ENCODE results near the gene NAGLU. TPM values are rescaled to one million over a fixed set of nuclear protein-coding genes. Genes with fewer than 3 reads are reported as not detected.

Gene NAGLU
- total RNA-seq, 4 donors from 2014 or later, result 56.7 to 140 (median 101) TPM

GRCh38 chr17:42578282-42578869 lies 42.3 kb downstream of the NAGLU start:
- 0 to 1% methylated on average over 19 to 20 of the region's 20 CpGs for WGBS, 2 donors
- H3K36me3 ChIP-seq, result peaks cover 39 to 41% of the 10 kb centered on the region in 2 donors

GRCh38 chr17:42579794-42580551 lies 43.9 kb downstream of the NAGLU start:
- Histone ChIP-seq H3K4me1 (peaks cover 10 to 13% of the 10 kb centered on the region in 2 donors), H3K4me3 (replicated peaks in 1 of 3) (no peak overlapping the region), H3K9me3 (no peaks in the 10 kb centered on the region), H3K27me3 (no peaks in the 10 kb centered on the region), H3K27ac (no peak overlapping the region), H3K36me3 (peaks cover 43 to 47% of the 10 kb centered on the region in 2 donors)
- DNase-seq, result no peak
- WGBS, 2 donors, result 53 to 58% methylated on average over 2 of the region's 2 CpGs
- intact Hi-C loops (cut with DNase I), result loop anchor here (5.0 to 10.0 kb wide), 2 partner anchors 97 to 185 kb away; partner anchors contain the start of genes PLEKHH3 and RAMP2
- TF ChIP-seq CTCF (IDR thresholded peaks at IDR 0.05) (no peak), POLR2A (IDR thresholded peaks at IDR 0.05) (no peak)

More at GRCh38 chr17:42578282-42578869, 42.3 kb downstream of the NAGLU start:
- intact Hi-C loops (cut with DNase I), result loop anchor here (5.0 to 10.0 kb wide), 2 partner anchors 99 to 186 kb away; partner anchors contain the start of genes PLEKHH3 and RAMP2
- Histone ChIP-seq H3K27ac (peak overlapping the region; percentile 51 to 86 (median 86)), H3K4me1 (peaks cover 10 to 13% of the 10 kb centered on the region in 2 donors), H3K27me3 (no peaks in the 10 kb centered on the region), H3K4me3 (replicated peaks in 1 of 3) (peak overlapping the region; percentile 25 to 49 (median 34)), H3K9me3 (no peaks in the 10 kb centered on the region)
- peak in 5 of 6 experiments; percentile 39 to 78 (median 66) for TF ChIP-seq CTCF (IDR thresholded peaks at IDR 0.05)
- no peak for TF ChIP-seq POLR2A (IDR thresholded peaks at IDR 0.05)
- peak; percentile 76 to 78 for DNase-seq

- peaks cover 9 to 12% of the 10 kb centered on the region in 2 donors for H3K4me1 ChIP-seq
- TF ChIP-seq POLR2A (IDR thresholded peaks at IDR 0.05) (no peak), CTCF (IDR thresholded peaks at IDR 0.05) (no peak)
- no peak overlapping the region for H3K27ac ChIP-seq
- H3K9me3 ChIP-seq, result no peaks in the 10 kb centered on the region
- intact Hi-C loops (cut with DNase I), result no loop called here
- H3K4me3 ChIP-seq (replicated peaks in 1 of 3), result no peak overlapping the region
- DNase-seq, result no peak
- no peaks in the 10 kb centered on the region for H3K27me3 ChIP-seq
- peaks cover 53 to 64% of the 10 kb centered on the region in 2 donors for H3K36me3 ChIP-seq
- WGBS, 2 donors, result 83 to 98% methylated on average over 4 to 7 of the region's 10 CpGs
These were observed 45.8 kb downstream of the NAGLU start for GRCh38 chr17:42581744-42582270.

GRCh38 chr17:42584880-42585279 lies 48.8 kb downstream of the NAGLU start:
- H3K27ac ChIP-seq, result no peak overlapping the region
- no peaks in the 10 kb centered on the region for H3K27me3 ChIP-seq
- H3K9me3 ChIP-seq, result no peaks in the 10 kb centered on the region
- H3K36me3 ChIP-seq, result peaks cover 55 to 76% of the 10 kb centered on the region in 2 donors
- WGBS, 2 donors, result 89 to 92% methylated on average over 9 of the region's 9 CpGs
- TF ChIP-seq CTCF (IDR thresholded peaks at IDR 0.05) (no peak), POLR2A (IDR thresholded peaks at IDR 0.05) (no peak)
- peaks cover 0 to 6% of the 10 kb centered on the region in 2 donors for H3K4me1 ChIP-seq
- DNase-seq, result no peak
- intact Hi-C loops (cut with DNase I), result no loop called here
- no peak overlapping the region for H3K4me3 ChIP-seq (replicated peaks in 1 of 3)
